Femur (tissue), 1 donor: ENCODE measurements around the gene ADGRG2.

Source experiments
- DNase-seq: peaks from one replicate; pipeline ENCODE4 v3.0.0-alpha.2; 2017

ADGRG2 gene

DNA sequence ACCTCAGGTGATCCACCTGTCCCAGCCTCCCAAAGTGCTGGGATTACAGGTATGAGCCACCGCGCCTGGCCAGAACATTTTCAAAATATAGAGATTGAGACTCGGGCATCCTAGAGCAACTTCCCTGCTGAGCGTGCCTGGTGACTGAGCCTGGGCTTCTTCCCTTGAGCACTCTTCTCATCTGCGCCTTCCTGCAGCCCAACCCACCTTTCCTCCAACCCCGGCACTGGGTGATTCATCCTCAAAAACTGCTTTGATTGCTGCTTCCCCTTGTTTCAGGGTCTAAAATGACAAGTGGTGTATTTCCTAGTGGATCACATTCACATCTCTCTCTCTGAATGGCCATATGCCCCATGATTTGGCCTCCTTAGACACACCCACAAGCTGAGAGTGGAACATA is 176.1 kb downstream of the ADGRG2 start:
- DNase-seq = no peak

GRCh38 chrX:18945483-18945882 is 176.8 kb downstream of the ADGRG2 start:
- no peak for DNase-seq

GRCh38 chrX:18944482-18944881 is 177.8 kb downstream of the ADGRG2 start:
- no peak for DNase-seq

GRCh38 chrX:18941896-18942295 is 180.4 kb downstream of the ADGRG2 start:
- no peak for DNase-seq
